A549 (cell line): ENCODE results near the gene CCR9. TPM values are rescaled to one million over a fixed set of nuclear protein-coding genes. Genes with fewer than 3 reads are reported as not detected.

Experiments
- ATAC-seq, 2 experiments: fragments of 200-7000 bp in 1 of 2; fragments of >200 bp in 1 of 2; cut with Nextera tagmentation in 1 of 2; cut with Tn5 transposase in 1 of 2; 3 replicates each; pipeline versions ENCODE4 v1.8.0 to v1.9.1; 2018 to 2020; ENCODE audit warnings: mild to moderate bottlenecking in 1 of 2, moderate library complexity in 1 of 2
- CTCF ChIA-PET: fragments of 300-600 bp; sonication (Branson Sonifier 250); formaldehyde crosslinking; extraction: SDS; loops from one replicate; lab custom pipeline; 2021; ENCODE audit warnings: antibody characterized with exemption, inconsistent platforms; lab: Yijun Ruan, JAX
- POLR2A ChIA-PET: fragments of 350-600 bp; formaldehyde crosslinking; extraction: SDS; loops from one replicate; lab custom pipeline; 2021; ENCODE audit warnings: antibody characterized with exemption, inconsistent platforms; lab: Yijun Ruan, JAX
- DNase-seq, 2 experiments: peaks; one replicate each; pipeline versions ENCODE4 v3.0.0 to v3.0.0-alpha.2; 2011 to 2016; ENCODE audit warnings: low read depth in 1 of 2, low spot score in 1 of 2
- FAIRE-seq: peaks from 2 replicates; lab custom pipeline; 2011; peaks lifted over from hg19 to GRCh38; lab: Jason Lieb, UNC
- H3K27ac ChIP-seq, 2 experiments: fragments of >200 bp; sonication (Bioruptor Twin); formaldehyde crosslinking; 3 replicates each; pipeline ENCODE4 v1.5.1; 2016 to 2017
- H3K4me1 ChIP-seq: fragments of >200 bp; sonication (Bioruptor Twin); formaldehyde crosslinking; 3 replicates; pipeline ENCODE4 v1.6.1; 2016
- H3K4me2 ChIP-seq: fragments of >200 bp; sonication (Bioruptor Twin); formaldehyde crosslinking; 3 replicates; pipeline ENCODE4 v1.6.1; 2016
- H3K4me3 ChIP-seq: fragments of >200 bp; sonication (Bioruptor Twin); formaldehyde crosslinking; 3 replicates; pipeline ENCODE4 v1.5.1; 2016
- H3K9me3 ChIP-seq: fragments of >200 bp; sonication (Bioruptor Twin); formaldehyde crosslinking; 3 replicates; pipeline ENCODE4 v1.6.1; 2016
- CBX2 ChIP-seq: fragments of 200-600 bp; sonication (generic); IDR thresholded peaks from 2 replicates; pipeline ENCODE4 v1.6.1; 2016; ENCODE audit warnings: low read depth, mild to moderate bottlenecking, borderline replicate concordance
- CEBPB ChIP-seq, 2 experiments: fragments of >200 bp in 1 of 2; sonication (Bioruptor Twin) in 1 of 2; formaldehyde crosslinking in 1 of 2; IDR thresholded peaks; 2 replicates each; pipeline ENCODE4 v1.6.1; 2012 to 2016
- EHF ChIP-seq: fragments of 250-450 bp; sonication (Bioruptor Pico); IDR thresholded peaks from 2 replicates; pipeline ENCODE4 v1.5.0; 2020; ENCODE audit warnings: mild to moderate bottlenecking
- EHMT2 ChIP-seq: fragments of 200-600 bp; sonication (generic); IDR thresholded peaks from 2 replicates; pipeline ENCODE4 v1.6.1; 2016; ENCODE audit warnings: antibody characterized with exemption, low read depth, mild to moderate bottlenecking, moderate library complexity
- EP300 ChIP-seq, 2 experiments: fragments of >200 bp; sonication (Bioruptor Twin); formaldehyde crosslinking; IDR thresholded peaks; 2 replicates in 1 of 2; 3 replicates in 1 of 2; pipeline ENCODE4 v1.6.1; 2016 to 2017
- ESRRA ChIP-seq: fragments of 150-350 bp; IDR thresholded peaks from 2 replicates; pipeline ENCODE4 v1.6.1; 2014; ENCODE audit warnings: mild to moderate bottlenecking, low read length, borderline replicate concordance
- FOSB ChIP-seq: fragments of 250-450 bp; sonication (Bioruptor Pico); IDR thresholded peaks from 2 replicates; pipeline ENCODE4 v1.5.0; 2020; ENCODE audit warnings: mild to moderate bottlenecking, moderate library complexity
- FOSL2 ChIP-seq, 2 experiments: fragments of 450-650 bp in 1 of 2; fragments of >200 bp in 1 of 2; sonication (Bioruptor Twin) in 1 of 2; formaldehyde crosslinking; IDR thresholded peaks; 2 replicates each; pipeline versions ENCODE4 v1.5.0 to v1.6.1; 2016 to 2020; ENCODE audit warnings: mild to moderate bottlenecking in 1 of 2, moderate library complexity in 1 of 2
- FOXS1 ChIP-seq: fragments of 250-450 bp; sonication (Bioruptor Pico); IDR thresholded peaks from 2 replicates; pipeline ENCODE4 v1.5.0; 2020; ENCODE audit warnings: mild to moderate bottlenecking, moderate library complexity
- GATA3 ChIP-seq: IDR thresholded peaks from 2 replicates; pipeline ENCODE4 v1.6.1; 2012; ENCODE audit warnings: borderline replicate concordance
- HDAC2 ChIP-seq: fragments of 200-600 bp; sonication (generic); IDR thresholded peaks from 2 replicates; pipeline ENCODE4 v1.6.1; 2016
- HEYL ChIP-seq: fragments of 250-450 bp; sonication (Bioruptor Pico); IDR thresholded peaks from 2 replicates; pipeline ENCODE4 v1.8.0; 2021; ENCODE audit warnings: mild to moderate bottlenecking, moderate library complexity
- HOXA7 ChIP-seq: fragments of 250-450 bp; sonication (Bioruptor Pico); IDR thresholded peaks from 2 replicates; pipeline ENCODE4 v1.5.0; 2020; ENCODE audit warnings: mild to moderate bottlenecking, moderate library complexity
- KDM1A ChIP-seq: fragments of 200-600 bp; sonication (generic); IDR thresholded peaks from 2 replicates; pipeline ENCODE4 v1.6.1; 2016; ENCODE audit warnings: low read depth, mild to moderate bottlenecking
- MAFK ChIP-seq: fragments of 450-650 bp; IDR thresholded peaks from 2 replicates; pipeline ENCODE4 v1.6.1; 2014; ENCODE audit not compliant: partially characterized antibody
- MYC ChIP-seq: IDR thresholded peaks from 2 replicates; pipeline ENCODE4 v1.6.1; 2012; ENCODE audit warnings: mild to moderate bottlenecking, inconsistent platforms, low read length, improper control_type of control experiment, borderline replicate concordance
- NFE2L2 ChIP-seq: fragments of 150-350 bp; conservative IDR thresholded peaks from 2 replicates; pipeline ENCODE4 v1.6.1; 2014; ENCODE audit warnings: low read length
- NPAS2 ChIP-seq: fragments of 250-450 bp; sonication (Bioruptor Pico); IDR thresholded peaks from 2 replicates; pipeline ENCODE4 v1.8.0; 2022; ENCODE audit warnings: mild to moderate bottlenecking, moderate library complexity, borderline replicate concordance
- POLR2A ChIP-seq: IDR thresholded peaks from 2 replicates; pipeline ENCODE4 v1.6.1; 2012; ENCODE audit warnings: mild to moderate bottlenecking, low read length
- RARB ChIP-seq: fragments of 250-450 bp; sonication (Bioruptor Pico); IDR thresholded peaks from 2 replicates; pipeline ENCODE4 v1.8.0; 2021; ENCODE audit warnings: mild to moderate bottlenecking, moderate library complexity
- RNF2 ChIP-seq: fragments of 200-600 bp; sonication (generic); IDR thresholded peaks from 2 replicates; pipeline ENCODE4 v1.6.1; 2016; ENCODE audit warnings: low read depth, mild to moderate bottlenecking, antibody characterized with exemption, moderate library complexity, borderline replicate concordance
- TFCP2L1 ChIP-seq: fragments of 250-450 bp; sonication (Bioruptor Pico); IDR thresholded peaks from 2 replicates; pipeline ENCODE4 v1.5.0; 2021; ENCODE audit warnings: mild to moderate bottlenecking
- ZC3H11A ChIP-seq: fragments of 450-650 bp; IDR thresholded peaks from 2 replicates; pipeline ENCODE4 v1.6.1; 2014; ENCODE audit warnings: antibody characterized with exemption, mild to moderate bottlenecking
- ZSCAN20 ChIP-seq: fragments of 250-450 bp; sonication (Bioruptor Pico); IDR thresholded peaks from 2 replicates; pipeline ENCODE4 v1.8.0; 2022; ENCODE audit warnings: mild to moderate bottlenecking, moderate library complexity
- WGBS: methylation state at CpG from one replicate; pipeline ENCODE4 v1.1.6; 2017; ENCODE audit errors: missing lambda C conversion rate; 5-methylcytosine and 5-hydroxymethylcytosine counted together
- polyA plus RNA-seq, 4 experiments: library from polyadenylated mRNA; depleted of rRNA in 3 of 4; stranded (reverse); fragments of >200 nt; fragmentation: RNase III in 1 of 4; extraction: RNeasy Plus Mini Kit Qiagen cat#74134 plus additional on column Dnase treatment in 1 of 4; gene quantifications; 2 replicates in 3 of 4; 3 replicates in 1 of 4; pipeline ENCODE4 v1.2.3, GENCODE V29; 2011 to 2017
- TF ChIP-seq, protein P1 (sequence below): IDR thresholded peaks from 2 replicates; pipeline ENCODE4 v1.6.1; 2012
- TF ChIP-seq, protein P2 (sequence below): fragments of 150-350 bp; IDR thresholded peaks from 2 replicates; pipeline ENCODE4 v1.6.1; 2014; ENCODE audit warnings: low read depth, mild to moderate bottlenecking, low read length
- TF ChIP-seq, protein P3 (sequence below): fragments of >200 bp; sonication (Bioruptor Twin); formaldehyde crosslinking; IDR thresholded peaks from 2 replicates; pipeline ENCODE4 v1.6.1; 2016
- TF ChIP-seq, protein P4 (sequence below): IDR thresholded peaks from 2 replicates; pipeline ENCODE4 v1.6.1; 2012; ENCODE audit warnings: low read depth, borderline replicate concordance

Gene CCR9
- polyA plus RNA-seq, 2 of the 4 experiments (the other 2 are of a cell fraction): not detected

DNA sequence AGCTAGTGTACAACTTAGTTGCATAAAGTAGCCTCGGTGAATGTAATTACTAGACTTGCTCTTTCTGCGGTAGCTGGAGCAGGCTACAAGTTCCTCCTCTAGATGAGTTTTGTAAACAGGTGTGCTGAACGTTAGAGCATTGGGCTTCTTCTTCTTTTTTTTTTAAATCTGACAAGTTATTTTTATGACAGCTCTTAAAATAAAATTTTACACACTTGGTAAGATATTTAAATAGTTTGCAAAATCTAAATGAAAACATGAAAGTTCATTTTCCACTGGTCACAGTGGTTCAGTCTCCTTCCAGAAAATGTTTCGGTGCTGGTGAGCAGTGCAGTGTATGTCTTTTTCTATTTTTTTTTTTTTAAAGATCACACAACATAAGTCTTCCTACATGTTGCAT is 3.0 kb downstream of the CCR9 start:
- Histone ChIP-seq H3K4me3 (no peak overlapping the region), H3K27ac (no peak overlapping the region), H3K4me2 (no peak overlapping the region), H3K4me1 (no peaks in the 10 kb centered on the region)
- DNase-seq: no peak
- whole genome bisulfite sequencing: 76% methylated on average over 4 of the region's 4 CpGs
- POLR2A ChIA-PET: no interaction called here
- CTCF ChIA-PET: interaction anchor here (0.7 to 1.0 kb wide), 2 partner anchors 50 to 128 kb away, joined by 3 read pairs; no protein-coding TSS in a partner anchor
- no peak for FAIRE-seq
- no peak for TF ChIP-seq ZSCAN20 (CRISPR knock-in tag)
- TF ChIP-seq FOSB (CRISPR knock-in tag): no peak
- TF ChIP-seq NFE2L2: no peak
- TF ChIP-seq HEYL: no peak
- TF ChIP-seq, protein P1, sequence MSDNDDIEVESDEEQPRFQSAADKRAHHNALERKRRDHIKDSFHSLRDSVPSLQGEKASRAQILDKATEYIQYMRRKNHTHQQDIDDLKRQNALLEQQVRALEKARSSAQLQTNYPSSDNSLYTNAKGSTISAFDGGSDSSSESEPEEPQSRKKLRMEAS: no peak
- no peak for TF ChIP-seq HDAC2
- TF ChIP-seq, protein P2, sequence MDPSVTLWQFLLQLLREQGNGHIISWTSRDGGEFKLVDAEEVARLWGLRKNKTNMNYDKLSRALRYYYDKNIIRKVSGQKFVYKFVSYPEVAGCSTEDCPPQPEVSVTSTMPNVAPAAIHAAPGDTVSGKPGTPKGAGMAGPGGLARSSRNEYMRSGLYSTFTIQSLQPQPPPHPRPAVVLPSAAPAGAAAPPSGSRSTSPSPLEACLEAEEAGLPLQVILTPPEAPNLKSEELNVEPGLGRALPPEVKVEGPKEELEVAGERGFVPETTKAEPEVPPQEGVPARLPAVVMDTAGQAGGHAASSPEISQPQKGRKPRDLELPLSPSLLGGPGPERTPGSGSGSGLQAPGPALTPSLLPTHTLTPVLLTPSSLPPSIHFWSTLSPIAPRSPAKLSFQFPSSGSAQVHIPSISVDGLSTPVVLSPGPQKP: no peak
- no peak for TF ChIP-seq MYC
- no peak for TF ChIP-seq RARB (CRISPR knock-in tag)
- no peak for TF ChIP-seq HOXA7 (CRISPR knock-in tag)
- no peak for TF ChIP-seq EP300 (IDR thresholded peaks at IDR 0.05)
- no peak for TF ChIP-seq TFCP2L1 (CRISPR knock-in tag)
- no peak for TF ChIP-seq KDM1A
- TF ChIP-seq NPAS2 (CRISPR knock-in tag): no peak
- TF ChIP-seq, all 56 proteins: peak for 0
- ATAC-seq: no peak
- H3K9me3 ChIP-seq: no peaks in the 10 kb centered on the region

DNA sequence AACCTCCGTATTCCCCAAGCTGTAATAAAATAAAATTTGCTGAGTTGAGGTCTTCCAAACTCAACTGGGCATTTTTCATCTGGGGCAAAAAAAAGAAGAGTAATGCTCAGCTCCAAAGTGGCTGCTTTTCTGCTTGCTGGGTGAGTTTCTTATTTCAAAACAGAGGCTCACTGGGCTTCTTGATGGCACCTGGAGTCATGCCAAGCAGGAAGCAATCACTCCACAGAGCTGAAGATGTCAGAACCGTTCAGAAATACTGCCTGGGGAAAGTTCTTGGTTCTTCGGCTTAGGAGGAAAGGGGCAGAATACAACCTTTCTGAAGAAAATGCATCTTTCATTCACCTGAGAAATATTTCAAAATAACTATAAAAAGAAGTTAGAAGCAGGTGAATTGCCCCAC is 4.1 kb downstream of the CCR9 start:
- H3K9me3 ChIP-seq: no peaks in the 10 kb centered on the region
- peak in 1 of 2 experiments; percentile 9 for DNase-seq
- no peaks in the 10 kb centered on the region for H3K4me1 ChIP-seq
- no peak overlapping the region for H3K27ac ChIP-seq
- ChIA-PET POLR2A (no interaction called here), CTCF (no interaction called here)
- H3K4me3 ChIP-seq: no peak overlapping the region
- H3K4me2 ChIP-seq: no peak overlapping the region
- no peak for TF ChIP-seq ESRRA
- TF ChIP-seq, protein P3, sequence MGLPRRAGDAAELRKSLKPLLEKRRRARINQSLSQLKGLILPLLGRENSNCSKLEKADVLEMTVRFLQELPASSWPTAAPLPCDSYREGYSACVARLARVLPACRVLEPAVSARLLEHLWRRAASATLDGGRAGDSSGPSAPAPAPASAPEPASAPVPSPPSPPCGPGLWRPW: no peak
- TF ChIP-seq MYC: no peak
- no peak for TF ChIP-seq CBX2
- TF ChIP-seq FOSL2 (IDR thresholded peaks at IDR 0.05): no peak
- TF ChIP-seq FOSL2 (CRISPR knock-in tag; IDR thresholded peaks at IDR 0.05): no peak
- TF ChIP-seq CEBPB (IDR thresholded peaks at IDR 0.05): no peak
- no peak for TF ChIP-seq FOSB (CRISPR knock-in tag)
- TF ChIP-seq EHMT2: no peak
- TF ChIP-seq EHF (CRISPR knock-in tag): no peak
- TF ChIP-seq HOXA7 (CRISPR knock-in tag): no peak
- no peak for TF ChIP-seq GATA3
- TF ChIP-seq RNF2: no peak
- WGBS: 40% methylated on average over 3 of the region's 3 CpGs
- ATAC-seq: no peak
- FAIRE-seq: no peak

DNA sequence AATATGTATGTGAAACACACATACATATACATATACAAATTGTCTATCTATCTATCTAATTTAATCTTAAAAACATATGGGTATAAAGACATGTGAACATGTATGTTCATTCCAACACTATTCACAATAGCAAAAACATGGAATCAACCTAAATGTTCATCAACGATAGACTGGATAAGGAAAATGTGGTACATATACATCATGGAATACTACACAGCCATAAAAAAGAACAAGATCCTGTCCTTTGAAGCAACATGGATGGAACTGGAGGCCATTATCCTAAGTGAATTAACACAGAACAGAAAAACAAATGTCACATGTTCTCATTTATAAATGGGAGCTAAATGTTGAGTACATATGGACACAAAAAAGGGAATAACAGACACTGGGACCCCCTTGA is 5.8 kb downstream of the CCR9 start:
- H3K9me3 ChIP-seq: no peaks in the 10 kb centered on the region
- no peak overlapping the region for H3K4me2 ChIP-seq
- DNase-seq (no peak), ATAC-seq (no peak), FAIRE-seq (no peak)
- H3K4me3 ChIP-seq: no peak overlapping the region
- ChIA-PET CTCF (no interaction called here), POLR2A (no interaction called here)
- TF ChIP-seq ZC3H11A (no peak), TFCP2L1 (CRISPR knock-in tag) (no peak), POLR2A (no peak), FOSB (CRISPR knock-in tag) (no peak), RARB (CRISPR knock-in tag) (no peak), KDM1A (no peak), EHMT2 (no peak), FOXS1 (CRISPR knock-in tag) (no peak), HOXA7 (CRISPR knock-in tag) (no peak), RNF2 (no peak), MAFK (no peak)
- TF ChIP-seq, protein P4, sequence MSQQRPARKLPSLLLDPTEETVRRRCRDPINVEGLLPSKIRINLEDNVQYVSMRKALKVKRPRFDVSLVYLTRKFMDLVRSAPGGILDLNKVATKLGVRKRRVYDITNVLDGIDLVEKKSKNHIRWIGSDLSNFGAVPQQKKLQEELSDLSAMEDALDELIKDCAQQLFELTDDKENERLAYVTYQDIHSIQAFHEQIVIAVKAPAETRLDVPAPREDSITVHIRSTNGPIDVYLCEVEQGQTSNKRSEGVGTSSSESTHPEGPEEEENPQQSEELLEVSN: no peak
- TF ChIP-seq, protein P3: no peak
- H3K4me1 ChIP-seq: peaks cover 5% of the 10 kb centered on the region
- no peak overlapping the region for H3K27ac ChIP-seq
- WGBS: 88% methylated on average over 1 of the region's 1 CpG
